ENCODE measurements around the gene COL12A1.

DNA sequence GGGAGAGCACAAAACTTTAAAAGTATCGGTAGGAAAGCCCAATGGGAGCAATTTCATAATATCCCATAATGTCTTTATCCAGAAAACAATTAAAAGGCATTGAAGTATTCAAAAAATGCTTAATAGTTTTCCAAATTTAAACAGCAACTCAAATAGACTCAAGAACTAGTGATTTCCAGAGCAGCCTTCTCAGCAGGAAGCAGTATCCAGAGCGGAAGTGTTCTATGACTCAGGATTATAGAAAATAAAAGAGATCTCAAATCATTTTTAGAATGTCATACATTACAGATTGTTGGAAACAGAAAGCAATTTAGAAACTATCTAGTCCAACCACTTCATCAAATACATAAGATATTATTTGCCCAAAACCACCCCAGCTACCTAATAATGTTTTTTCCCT, 79.3 kb downstream of the COL12A1 start:
- TF ChIP-seq CTCF (IDR thresholded peaks at IDR 0.05; ENCODE audit: poor library complexity, severe bottlenecking): no peak
- TF ChIP-seq SMC3 (conservative IDR thresholded peaks at IDR 0.05; ENCODE audit: poor library complexity): no peak
